Stomach (tissue), 9 donors: Measurements from ENCODE around the gene GPER1. TPM values are rescaled to one million over a fixed set of nuclear protein-coding genes. Genes with fewer than 3 reads are reported as not detected.

ENCODE experiments used
- DNase-seq, 2 donors: peaks; one replicate each; pipeline versions ENCODE4 v3.0.0 to v3.0.0-alpha.2; 2013 to 2019
- H3K27ac ChIP-seq, 5 donors: fragments of 200-600 bp in 4 of 5; sonication (generic) in 4 of 5; one replicate each; pipeline ENCODE4 v1.5.1; 2013 to 2019; ENCODE audit warnings: mild to moderate bottlenecking in 1 of 5, moderate library complexity in 1 of 5
- H3K27me3 ChIP-seq, 3 donors: fragments of 200-600 bp; sonication (generic); one replicate each; pipeline ENCODE4 v1.5.1; 2017 to 2019; ENCODE audit warnings: mixed run types in 1 of 3
- H3K36me3 ChIP-seq, 4 donors: fragments of 200-600 bp; sonication (generic); 1 replicate in 3 of 4; 2 replicates in 1 of 4; pipeline ENCODE4 v1.5.1; 2016 to 2019
- H3K4me1 ChIP-seq, 4 donors: fragments of 200-600 bp; sonication (generic); one replicate each; pipeline ENCODE4 v1.5.1; 2016 to 2019
- H3K4me3 ChIP-seq, 4 donors: fragments of 200-600 bp; sonication (generic) in 3 of 4; one replicate each; pipeline ENCODE4 v1.5.1; 2016 to 2019; ENCODE audit warnings: mild to moderate bottlenecking in 1 of 4
- H3K9me3 ChIP-seq, 4 donors: fragments of 200-600 bp; sonication (generic); one replicate each; pipeline ENCODE4 v1.5.1; 2016 to 2019
- EP300 ChIP-seq: sonication (generic); formaldehyde crosslinking; IDR thresholded peaks from one replicate; pipeline ENCODE4 v1.6.1; 2017; ENCODE audit warnings: antibody characterized with exemption
- POLR2A ChIP-seq, 4 donors: fragments of 450-650 bp; IDR thresholded peaks; one replicate each; pipeline ENCODE4 v1.6.1; 2016; ENCODE audit warnings: antibody characterized with exemption in 4 of 4, control low read depth in 2 of 4, mild to moderate bottlenecking in 1 of 4, moderate library complexity in 1 of 4
- POLR2AphosphoS5 ChIP-seq, 3 donors: sonication (generic); formaldehyde crosslinking; IDR thresholded peaks; one replicate each; pipeline ENCODE4 v1.6.1; 2016; ENCODE audit warnings: antibody characterized with exemption in 3 of 3
- whole genome bisulfite sequencing, 5 donors: extraction: QIAGEN DNeasy Blood & Tissue Kit in 3 of 5; methylation state at CpG; one replicate each; pipeline versions ENCODE4 v1.1.5 to v1.1.7; 2013 to 2018; 5-methylcytosine and 5-hydroxymethylcytosine counted together
- intact Hi-C: fragments of 100-400 bp; cut with DNase I; formaldehyde crosslinking; loops from one replicate; pipeline ENCODE4 v1.15.1; 2023; ENCODE audit warnings: low total_unique reads
- polyA plus RNA-seq, 3 donors: library from polyadenylated mRNA; stranded (reverse); fragments of 200-250 nt; gene quantifications; one replicate each; pipeline ENCODE4 v1.2.3, GENCODE V29; 2013
- total RNA-seq, 5 donors: library from RNA; depleted of rRNA; stranded (reverse); fragments of >200 nt; gene quantifications; one replicate each; pipeline versions ENCODE4 v1.1.0 to v1.2.3, GENCODE V29; 2014 to 2016
- TF ChIP-seq, protein P1 (sequence below), 7 experiments: fragments of 450-650 bp in 4 of 7; fragments of 200-600 bp in 3 of 7; sonication (generic) in 3 of 7; IDR thresholded peaks; one replicate each; pipeline ENCODE4 v1.5.1; 2016 to 2019; ENCODE audit warnings: antibody characterized with exemption in 7 of 7, control low read depth in 2 of 7, mild to moderate bottlenecking in 1 of 7
- donor health status: healthy with polysubstance abuse.
- donor health status: Bipolar disorder and iron deficiency.
- donor health status: healthy.

GPER1 gene
- total and polyA plus RNA-seq, 8 donors: 0.58 to 31.2 (median 18.3) TPM; not detected in 1

DNA sequence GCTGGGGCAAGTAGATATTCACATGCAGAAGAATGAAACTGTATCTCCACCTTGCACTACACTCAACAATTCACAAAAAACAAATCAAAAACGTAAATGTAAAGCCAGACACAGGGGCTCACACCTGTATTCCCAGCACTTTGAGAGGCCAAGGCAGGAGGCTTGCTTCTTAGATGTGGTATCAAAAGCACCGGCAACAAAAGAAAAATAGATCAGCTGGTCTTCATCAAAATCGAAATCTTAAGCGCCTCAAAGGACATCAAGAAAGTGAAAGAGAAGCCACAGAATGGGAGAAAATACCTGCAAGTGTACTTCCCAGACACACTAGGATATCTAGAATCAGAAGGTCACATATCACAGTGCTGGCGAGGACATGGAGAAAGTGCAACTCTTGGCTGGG is 31.3 kb downstream of the GPER1 start:
- Histone ChIP-seq H3K27ac (no peak overlapping the region), H3K4me1 (peaks cover 5 to 16% (median 15%) of the 10 kb centered on the region in 4 donors), H3K9me3 (no peaks in the 10 kb centered on the region), H3K36me3 (no peaks in the 10 kb centered on the region), H3K27me3 (no peaks in the 10 kb centered on the region), H3K4me3 (no peak overlapping the region)
- no peak for TF ChIP-seq POLR2A (IDR thresholded peaks at IDR 0.05)
- TF ChIP-seq, protein P1, sequence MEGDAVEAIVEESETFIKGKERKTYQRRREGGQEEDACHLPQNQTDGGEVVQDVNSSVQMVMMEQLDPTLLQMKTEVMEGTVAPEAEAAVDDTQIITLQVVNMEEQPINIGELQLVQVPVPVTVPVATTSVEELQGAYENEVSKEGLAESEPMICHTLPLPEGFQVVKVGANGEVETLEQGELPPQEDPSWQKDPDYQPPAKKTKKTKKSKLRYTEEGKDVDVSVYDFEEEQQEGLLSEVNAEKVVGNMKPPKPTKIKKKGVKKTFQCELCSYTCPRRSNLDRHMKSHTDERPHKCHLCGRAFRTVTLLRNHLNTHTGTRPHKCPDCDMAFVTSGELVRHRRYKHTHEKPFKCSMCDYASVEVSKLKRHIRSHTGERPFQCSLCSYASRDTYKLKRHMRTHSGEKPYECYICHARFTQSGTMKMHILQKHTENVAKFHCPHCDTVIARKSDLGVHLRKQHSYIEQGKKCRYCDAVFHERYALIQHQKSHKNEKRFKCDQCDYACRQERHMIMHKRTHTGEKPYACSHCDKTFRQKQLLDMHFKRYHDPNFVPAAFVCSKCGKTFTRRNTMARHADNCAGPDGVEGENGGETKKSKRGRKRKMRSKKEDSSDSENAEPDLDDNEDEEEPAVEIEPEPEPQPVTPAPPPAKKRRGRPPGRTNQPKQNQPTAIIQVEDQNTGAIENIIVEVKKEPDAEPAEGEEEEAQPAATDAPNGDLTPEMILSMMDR (IDR thresholded peaks at IDR 0.05): no peak
- no peak for TF ChIP-seq POLR2AphosphoS5 (IDR thresholded peaks at IDR 0.05)
- no peak for TF ChIP-seq EP300
- intact Hi-C loops: no loop called here
- DNase-seq: no peak
- 73 to 82% (median 77%) methylated on average over 5 of the region's 5 CpGs for WGBS, 5 donors

DNA sequence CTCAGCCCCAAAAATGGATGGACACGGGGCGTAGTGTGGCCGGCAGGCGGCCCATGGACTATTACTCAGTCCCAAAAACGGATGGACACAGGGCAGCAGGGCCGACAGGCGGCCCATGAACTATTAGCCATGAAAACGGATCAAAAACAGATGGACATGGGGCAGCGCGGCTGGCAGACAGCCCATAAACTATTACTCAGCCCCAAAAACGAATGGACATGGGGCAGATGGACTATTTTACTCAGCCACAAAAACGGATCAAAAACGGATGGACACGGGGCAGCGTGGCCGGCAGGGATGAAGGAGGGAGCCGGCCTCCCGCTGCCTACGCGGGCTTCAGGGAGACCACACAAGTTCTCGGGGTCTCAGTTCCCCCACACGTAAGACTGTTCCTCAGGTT is 32.9 kb downstream of the GPER1 start:
- Histone ChIP-seq H3K4me1 (peaks cover 16 to 32% (median 28%) of the 10 kb centered on the region in 4 donors), H3K4me3 (no peak overlapping the region), H3K27ac (no peak overlapping the region), H3K27me3 (no peaks in the 10 kb centered on the region), H3K9me3 (no peaks in the 10 kb centered on the region), H3K36me3 (peaks cover 0 to 6% (median 0%) of the 10 kb centered on the region in 4 donors)
- intact Hi-C loops: no loop called here
- DNase-seq: no peak
- 91 to 95% (median 93%) methylated on average over 22 of the region's 22 CpGs for WGBS, 5 donors
- TF ChIP-seq EP300 (no peak), POLR2A (IDR thresholded peaks at IDR 0.05) (no peak), POLR2AphosphoS5 (IDR thresholded peaks at IDR 0.05) (no peak)
- TF ChIP-seq, protein P1 (IDR thresholded peaks at IDR 0.05): no peak

DNA sequence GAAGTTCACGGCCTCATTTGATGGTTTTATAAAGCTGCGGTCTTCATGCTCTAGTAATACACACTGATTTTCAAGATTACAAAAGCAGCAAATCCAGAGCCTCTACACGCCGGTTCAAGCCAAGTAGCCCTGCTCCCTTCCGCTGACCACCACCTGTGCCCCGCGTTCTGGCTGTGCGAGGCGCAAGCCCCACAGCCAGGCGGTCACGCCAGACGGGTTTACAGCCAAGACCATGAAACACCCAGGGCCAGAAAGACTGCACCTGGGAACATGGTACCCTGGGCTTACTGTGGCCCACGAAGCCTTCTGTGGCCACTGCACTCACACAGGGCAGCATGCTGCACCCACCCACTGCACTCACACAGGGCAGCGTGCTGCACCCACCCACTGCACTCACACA is 33.6 kb downstream of the GPER1 start:
- intact Hi-C loops: no loop called here
- Histone ChIP-seq H3K27ac (no peak overlapping the region), H3K4me3 (no peak overlapping the region), H3K9me3 (no peaks in the 10 kb centered on the region), H3K27me3 (no peaks in the 10 kb centered on the region), H3K4me1 (peaks cover 16 to 33% (median 28%) of the 10 kb centered on the region in 4 donors), H3K36me3 (peaks cover 0 to 13% (median 1%) of the 10 kb centered on the region in 4 donors)
- 81 to 98% (median 95%) methylated on average over 14 of the region's 14 CpGs for WGBS, 5 donors
- no peak for DNase-seq
- TF ChIP-seq POLR2AphosphoS5 (IDR thresholded peaks at IDR 0.05) (no peak), POLR2A (IDR thresholded peaks at IDR 0.05) (no peak), EP300 (no peak)
- TF ChIP-seq, protein P1 (IDR thresholded peaks at IDR 0.05): no peak

DNA sequence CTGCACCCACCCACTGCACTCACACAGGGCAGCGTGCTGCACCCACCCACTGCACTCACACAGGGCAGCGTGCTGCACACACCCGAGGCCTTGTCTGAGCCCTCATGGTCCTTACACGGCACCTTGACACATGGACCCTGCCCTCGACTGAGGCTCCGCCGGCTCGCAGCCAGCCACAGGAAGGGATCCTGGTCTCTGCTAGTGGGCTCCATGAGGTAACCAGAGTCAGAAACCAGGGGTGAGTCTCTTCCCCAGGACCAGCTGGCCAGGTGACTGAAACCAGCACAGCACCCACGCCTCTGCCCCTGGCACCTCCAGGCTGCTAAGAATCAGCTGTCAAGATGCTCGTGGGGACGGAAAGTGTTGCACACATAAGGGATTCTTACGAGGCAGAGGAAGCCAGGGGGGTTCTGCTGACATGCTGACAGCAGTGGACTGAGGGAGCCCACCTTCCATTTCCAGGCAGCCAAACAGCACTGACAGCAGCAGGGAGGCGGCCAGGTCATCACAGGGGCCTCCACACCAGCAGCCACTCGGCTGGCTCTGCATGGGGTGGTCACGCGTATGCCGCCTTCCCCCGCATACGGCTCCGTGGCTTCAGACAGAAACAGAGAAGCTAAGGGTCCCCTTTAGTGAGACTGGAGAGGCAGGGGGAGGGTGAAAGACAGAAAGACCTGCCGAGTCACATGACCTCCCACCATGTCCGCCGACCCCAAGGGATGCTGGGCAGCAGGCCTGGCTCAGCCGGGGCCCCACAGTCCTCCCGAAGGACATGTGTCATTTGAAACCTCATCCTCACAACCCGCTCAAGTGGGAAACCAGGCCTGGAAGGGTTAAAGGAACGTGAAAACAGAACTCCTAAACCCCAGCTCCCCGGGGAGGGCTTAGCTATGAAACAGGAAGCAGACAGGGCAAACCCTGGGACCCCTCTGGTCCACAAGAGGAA is 34.2 kb downstream of the GPER1 start:
- no peak for DNase-seq

More for the DNA sequence above, 34.2 kb downstream of the GPER1 start:
- no peaks in the 10 kb centered on the region for H3K9me3 ChIP-seq
- H3K4me3 ChIP-seq: no peak overlapping the region
- peaks cover 0 to 20% (median 8%) of the 10 kb centered on the region in 4 donors for H3K36me3 ChIP-seq
- TF ChIP-seq, protein P1 (IDR thresholded peaks at IDR 0.05): no peak
- no peak for TF ChIP-seq EP300
- no peak for TF ChIP-seq POLR2A (IDR thresholded peaks at IDR 0.05)
- no peak for TF ChIP-seq POLR2AphosphoS5 (IDR thresholded peaks at IDR 0.05)
- H3K27ac ChIP-seq: peak overlapping the region in 3 of 5 donors; percentile 43 to 87 (median 86)
- H3K4me1 ChIP-seq: peaks cover 16 to 33% (median 28%) of the 10 kb centered on the region in 4 donors
- no peaks in the 10 kb centered on the region for H3K27me3 ChIP-seq
- 81 to 87% (median 86%) methylated on average over 20 to 28 of the region's 28 CpGs for WGBS, 5 donors
- intact Hi-C loops: no loop called here
